HepG2 (cell line): ENCODE results near the gene SMG7. TPM values are rescaled to one million over a fixed set of nuclear protein-coding genes. Genes with fewer than 3 reads are reported as not detected.

ENCODE experiments used
- ATAC-seq: fragments of 200-7000 bp; cut with Tn5 transposase; 3 replicates; pipeline ENCODE4 v1.9.1; 2020; ENCODE audit warnings: mild to moderate bottlenecking, moderate library complexity
- BruUV-seq: library from RNA; stranded (reverse); fragments of 400-500 nt; replicated peaks from 2 replicates; lab custom pipeline; 2021; lab: Mats Ljungman, UMichigan
- CTCF ChIA-PET: fragments of 300-600 bp; formaldehyde crosslinking; extraction: SDS; loops from one replicate; lab custom pipeline; 2021; ENCODE audit warnings: low total read pairs, inconsistent platforms, low intra/inter-chr PET ratio; lab: Yijun Ruan, JAX
- POLR2A ChIA-PET: fragments of 350-600 bp; sonication (Branson Sonifier 250); formaldehyde crosslinking; loops from one replicate; lab custom pipeline; 2020; ENCODE audit warnings: antibody characterized with exemption, inconsistent platforms; lab: Yijun Ruan, JAX
- DNase-seq: peaks from one replicate; pipeline ENCODE4 v3.0.0-alpha.2; 2015; ENCODE audit warnings: low spot score
- FAIRE-seq: peaks from 3 replicates; lab custom pipeline; 2011; peaks lifted over from hg19 to GRCh38; lab: Jason Lieb, UNC
- H2AFZ ChIP-seq: one replicate; pipeline ENCODE4 v1.6.1; 2011; ENCODE audit warnings: low read length, inconsistent platforms
- H3K27ac ChIP-seq: fragments of 300-600 bp; 3 replicates; pipeline ENCODE4 v1.8.0; 2011; ENCODE audit warnings: mixed run types, mild to moderate bottlenecking, mixed read lengths, low read length, inconsistent platforms; ENCODE audit not compliant: insufficient read depth; ENCODE audit errors: extremely low read length
- H3K27me3 ChIP-seq, 2 experiments: fragments of 200-600 bp in 1 of 2; 2 replicates in 1 of 2; 3 replicates in 1 of 2; pipeline versions ENCODE4 v1.6.0 to v1.8.0; 2011; ENCODE audit warnings: low read length in 2 of 2, mild to moderate bottlenecking in 2 of 2, moderate library complexity in 2 of 2, inconsistent platforms in 1 of 2; ENCODE audit not compliant: insufficient read depth in 2 of 2, control insufficient read depth in 1 of 2
- H3K36me3 ChIP-seq, 2 experiments: fragments of 200-600 bp in 1 of 2; replicated peaks in 1 of 2; 2 replicates in 1 of 2; 3 replicates in 1 of 2; pipeline versions ENCODE4 v1.5.1 to v1.8.0; 2011; ENCODE audit warnings: low read length in 2 of 2, inconsistent platforms in 1 of 2; ENCODE audit not compliant: insufficient read depth in 2 of 2, control insufficient read depth in 1 of 2
- H3K4me1 ChIP-seq: 2 replicates; pipeline ENCODE4 v1.5.1; 2012; ENCODE audit warnings: low read length, inconsistent platforms; ENCODE audit not compliant: insufficient read depth
- H3K4me2 ChIP-seq: 2 replicates; pipeline ENCODE4 v1.6.0; 2011; ENCODE audit warnings: low read depth, low read length, inconsistent platforms
- H3K4me3 ChIP-seq, 3 experiments: fragments of 200-600 bp in 1 of 3; sonication (generic), shearing (Covaris generic) in 1 of 3; replicated peaks in 1 of 3; 2 replicates each; pipeline ENCODE4 v1.5.1; 2011 to 2016; ENCODE audit warnings: low read length in 3 of 3, inconsistent platforms in 2 of 3, low read depth in 2 of 3, mild to moderate bottlenecking in 2 of 3, control low read depth in 1 of 3, mixed read lengths in 1 of 3; ENCODE audit not compliant: insufficient read depth in 1 of 3
- H3K79me2 ChIP-seq: one replicate; pipeline ENCODE4 v1.6.1; 2011; ENCODE audit warnings: low read length, inconsistent platforms; ENCODE audit not compliant: insufficient read depth
- H3K9ac ChIP-seq: 2 replicates; pipeline ENCODE4 v1.6.0; 2011; ENCODE audit warnings: mild to moderate bottlenecking, low read depth, low read length, inconsistent platforms; ENCODE audit not compliant: insufficient read depth
- H3K9me3 ChIP-seq: 2 replicates; pipeline ENCODE4 v1.5.1; 2012; ENCODE audit warnings: mild to moderate bottlenecking, low read length
- H4K20me1 ChIP-seq: 2 replicates; pipeline ENCODE4 v1.6.0; 2011; ENCODE audit warnings: inconsistent platforms, mild to moderate bottlenecking, low read length, moderate library complexity; ENCODE audit not compliant: insufficient read depth
- ADNP ChIP-seq: sonication (generic); formaldehyde crosslinking; IDR thresholded peaks from 2 replicates; pipeline ENCODE4 v1.4.0; 2020; ENCODE audit warnings: missing genetic modification reagents
- CEBPB ChIP-seq: IDR thresholded peaks from 2 replicates; pipeline ENCODE4 v1.6.1; 2011; ENCODE audit warnings: low read depth, low read length, improper control_type of control experiment, borderline replicate concordance
- CHD2 ChIP-seq: IDR thresholded peaks from 2 replicates; pipeline ENCODE4 v1.6.1; 2011; ENCODE audit warnings: low read depth, low read length, improper control_type of control experiment
- FOXP1 ChIP-seq, 2 experiments: fragments of 450-650 bp in 1 of 2; IDR thresholded peaks; 2 replicates each; pipeline ENCODE4 v1.6.1; 2017 to 2018; ENCODE audit warnings: antibody characterized with exemption in 1 of 2
- MTA3 ChIP-seq: sonication (generic); formaldehyde crosslinking; IDR thresholded peaks from 2 replicates; pipeline ENCODE4 v1.4.0; 2020; ENCODE audit warnings: missing genetic modification reagents
- RELA ChIP-seq: sonication (generic); formaldehyde crosslinking; IDR thresholded peaks from 2 replicates; pipeline ENCODE4 v1.4.0; 2020; ENCODE audit warnings: missing genetic modification reagents
- SETDB1 ChIP-seq: sonication (generic); formaldehyde crosslinking; IDR thresholded peaks from 2 replicates; pipeline ENCODE4 v1.5.1; 2020; ENCODE audit warnings: missing genetic modification reagents, mild to moderate bottlenecking, borderline replicate concordance
- SIX1 ChIP-seq: sonication (generic); formaldehyde crosslinking; IDR thresholded peaks from 2 replicates; pipeline ENCODE4 v1.4.0; 2020; ENCODE audit warnings: missing genetic modification reagents, borderline replicate concordance
- SSRP1 ChIP-seq: IDR thresholded peaks from 2 replicates; pipeline ENCODE4 v1.6.1; 2016; ENCODE audit warnings: control low read depth
- ZFX ChIP-seq: sonication (generic); formaldehyde crosslinking; IDR thresholded peaks from 2 replicates; pipeline ENCODE4 v1.4.0; 2020; ENCODE audit warnings: mild to moderate bottlenecking, low read depth, missing genetic modification reagents, moderate library complexity
- ZNF441 ChIP-seq: sonication (generic); formaldehyde crosslinking; IDR thresholded peaks from 2 replicates; pipeline ENCODE4 v1.7.0; 2021; ENCODE audit warnings: missing genetic modification reagents, borderline replicate concordance
- ZNF644 ChIP-seq: IDR thresholded peaks from 2 replicates; pipeline ENCODE4 v1.6.1; 2016; ENCODE audit warnings: low read depth
- ZNF768 ChIP-seq: sonication (generic); formaldehyde crosslinking; IDR thresholded peaks from 2 replicates; pipeline ENCODE4 v1.4.0; 2020; ENCODE audit warnings: missing genetic modification reagents
- ZNF891 ChIP-seq: sonication (generic); formaldehyde crosslinking; IDR thresholded peaks from 2 replicates; pipeline ENCODE4 v1.5.0; 2020; ENCODE audit warnings: mild to moderate bottlenecking, missing genetic modification reagents
- WGBS: methylation state at CpG from one replicate; pipeline ENCODE4 v1.1.6; 2017; ENCODE audit warnings: low lambda C conversion rate; 5-methylcytosine and 5-hydroxymethylcytosine counted together
- in situ Hi-C: cut with HindIII; loops from 2 replicates; pipeline ENCODE4 v1.10.0; 2017; ENCODE audit warnings: low pct_unique_long_range_greater_than_20kb; ENCODE audit not compliant: extremely low pct_ligation_motif_present
- intact Hi-C: fragments of 100-400 bp; cut with micrococcal nuclease; formaldehyde crosslinking; loops from one replicate; pipeline ENCODE4 v1.10.0; 2022; ENCODE audit not compliant: unreplicated experiment
- polyA plus RNA-seq, 8 experiments: library from polyadenylated mRNA; depleted of rRNA in 3 of 8; stranded (reverse) in 7 of 8; unstranded in 1 of 8; fragments of >200 nt; fragmentation: Illumina TruSeq in 4 of 8; extraction: Trizol in 4 of 8; gene quantifications; 2 replicates each; pipeline versions ENCODE4 v1.2.1 to v1.2.3, GENCODE V29; 2011 to 2016; ENCODE audit warnings: low read depth in 4 of 8, missing spikeins in 1 of 8, mixed read lengths in 1 of 8; ENCODE audit not compliant: insufficient read depth in 1 of 8
- total RNA-seq, 5 experiments: library from RNA; depleted of rRNA; stranded (reverse); fragments of >200 nt; fragmentation: Illumina TruSeq; extraction: Trizol; gene quantifications; 2 replicates each; pipeline ENCODE4 v1.2.3, GENCODE V29; 2016; ENCODE audit warnings: low read depth in 1 of 5
- TF ChIP-seq, protein P1 (sequence below): sonication (generic); formaldehyde crosslinking; IDR thresholded peaks from 2 replicates; pipeline ENCODE4 v1.5.0; 2020; ENCODE audit warnings: missing genetic modification reagents
- TF ChIP-seq, protein P2 (sequence below): IDR thresholded peaks from 2 replicates; pipeline ENCODE4 v1.6.1; 2018; ENCODE audit warnings: missing genetic modification reagents
- TF ChIP-seq, protein P3 (sequence below): sonication (generic); formaldehyde crosslinking; IDR thresholded peaks from 2 replicates; pipeline ENCODE4 v1.8.0; 2023; ENCODE audit warnings: mild to moderate bottlenecking, missing genetic modification reagents

Gene SMG7
- total and polyA plus RNA-seq, 2 of the 13 experiments (the other 11 are each of a cell fraction or from before 2014, with no cell fraction given) = 14.9 to 27.9 TPM

DNA sequence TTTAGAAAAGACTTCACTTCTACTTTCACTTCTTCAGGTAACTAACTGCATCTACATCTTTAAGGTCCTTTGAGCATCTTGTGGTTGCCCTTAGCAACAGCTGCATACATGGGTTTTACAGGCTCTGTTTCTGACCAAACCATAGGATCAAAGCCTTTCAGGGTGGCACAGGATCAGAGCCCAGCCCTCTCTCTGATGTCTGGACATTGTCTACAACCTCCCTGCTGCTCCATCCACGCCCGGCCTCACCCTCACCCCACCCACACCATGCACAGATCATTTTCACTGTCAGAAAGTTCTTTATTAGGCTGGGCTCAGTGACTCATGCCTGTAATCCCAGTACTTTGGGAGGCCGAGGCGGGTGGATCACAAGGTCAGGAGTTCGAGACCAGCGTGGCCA lies 112.7 kb downstream of the SMG7 start:
- POLR2A ChIA-PET = no interaction called here
- 28% methylated on average over 6 of the region's 6 CpGs for WGBS
- ATAC-seq (no peak), DNase-seq (no peak)
- no peaks in the 10 kb centered on the region for H3K9me3 ChIP-seq
- peaks cover 0 to 1% of the 10 kb centered on the region in 2 experiments; a peak in 1 of 5 replicates for H3K27me3 ChIP-seq
- H3K36me3 ChIP-seq = no peaks in the 10 kb centered on the region
- intact Hi-C loops (no loop called here), in situ Hi-C loops (no loop called here)
- no TSS peak for BruUV-seq
- no peak overlapping the region for H2AFZ ChIP-seq
- H3K4me2 ChIP-seq = no peak overlapping the region
- H3K79me2 ChIP-seq = no peaks in the 10 kb centered on the region
- CTCF ChIA-PET = no interaction called here
- TF ChIP-seq RELA (CRISPR knock-in tag) = no peak
- no peak for TF ChIP-seq CHD2
- TF ChIP-seq, all 625 proteins: peak for 0
- no peak overlapping the region for H3K27ac ChIP-seq
- peaks cover 5% of the 10 kb centered on the region; the same call in 1 of the 2 replicates for H3K4me1 ChIP-seq
- no peak overlapping the region for H3K9ac ChIP-seq
- FAIRE-seq = no peak
- no peaks in the 10 kb centered on the region for H4K20me1 ChIP-seq
- no peak overlapping the region for H3K4me3 ChIP-seq

DNA sequence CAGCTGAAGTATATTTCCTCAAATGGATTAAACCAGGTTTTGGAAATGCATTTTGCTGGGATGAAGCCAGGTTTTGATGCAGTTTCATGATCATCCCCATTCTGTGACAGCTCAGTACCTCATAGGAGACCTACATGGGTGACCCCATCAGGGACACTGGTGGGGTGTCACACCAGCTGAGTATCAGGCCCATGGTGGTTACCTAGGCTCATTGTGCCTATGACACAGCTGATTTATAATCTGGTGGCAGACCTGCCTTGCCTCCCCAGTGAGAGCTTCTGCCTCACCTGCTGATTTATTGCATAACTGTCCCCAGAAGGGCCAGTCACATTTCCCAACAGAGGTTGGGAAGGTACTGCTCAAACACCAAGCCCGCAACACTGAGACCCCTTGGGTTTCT lies 114.2 kb downstream of the SMG7 start:
- BruUV-seq = no TSS peak
- no peak for FAIRE-seq
- Histone ChIP-seq H3K4me1 (peaks cover 5% of the 10 kb centered on the region; the same call in 1 of the 2 replicates), H3K4me2 (no peak overlapping the region), H3K9ac (no peak overlapping the region), H3K36me3 (no peaks in the 10 kb centered on the region), H3K27ac (no peak overlapping the region), H3K79me2 (no peaks in the 10 kb centered on the region), H4K20me1 (no peaks in the 10 kb centered on the region), H3K9me3 (no peaks in the 10 kb centered on the region), H3K27me3 (peaks cover 0 to 1% of the 10 kb centered on the region in 2 experiments; a peak in 1 of 5 replicates), H3K4me3 (no peak overlapping the region), H2AFZ (no peak overlapping the region)
- ChIA-PET CTCF (no interaction called here), POLR2A (no interaction called here)
- 83% methylated on average over 1 of the region's 1 CpG for WGBS
- no peak for DNase-seq
- in situ Hi-C loops (no loop called here), intact Hi-C loops (no loop called here)
- no peak for ATAC-seq
- TF ChIP-seq, protein P1, sequence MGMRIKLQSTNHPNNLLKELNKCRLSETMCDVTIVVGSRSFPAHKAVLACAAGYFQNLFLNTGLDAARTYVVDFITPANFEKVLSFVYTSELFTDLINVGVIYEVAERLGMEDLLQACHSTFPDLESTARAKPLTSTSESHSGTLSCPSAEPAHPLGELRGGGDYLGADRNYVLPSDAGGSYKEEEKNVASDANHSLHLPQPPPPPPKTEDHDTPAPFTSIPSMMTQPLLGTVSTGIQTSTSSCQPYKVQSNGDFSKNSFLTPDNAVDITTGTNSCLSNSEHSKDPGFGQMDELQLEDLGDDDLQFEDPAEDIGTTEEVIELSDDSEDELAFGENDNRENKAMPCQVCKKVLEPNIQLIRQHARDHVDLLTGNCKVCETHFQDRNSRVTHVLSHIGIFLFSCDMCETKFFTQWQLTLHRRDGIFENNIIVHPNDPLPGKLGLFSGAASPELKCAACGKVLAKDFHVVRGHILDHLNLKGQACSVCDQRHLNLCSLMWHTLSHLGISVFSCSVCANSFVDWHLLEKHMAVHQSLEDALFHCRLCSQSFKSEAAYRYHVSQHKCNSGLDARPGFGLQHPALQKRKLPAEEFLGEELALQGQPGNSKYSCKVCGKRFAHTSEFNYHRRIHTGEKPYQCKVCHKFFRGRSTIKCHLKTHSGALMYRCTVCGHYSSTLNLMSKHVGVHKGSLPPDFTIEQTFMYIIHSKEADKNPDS (CRISPR knock-in tag) = no peak
- TF ChIP-seq MTA3 (CRISPR knock-in tag) (no peak), ZNF441 (CRISPR knock-in tag) (no peak), SSRP1 (CRISPR knock-in tag) (no peak), SETDB1 (CRISPR knock-in tag) (no peak), ZNF644 (CRISPR knock-in tag) (no peak), ZNF768 (CRISPR knock-in tag) (no peak), ZNF891 (CRISPR knock-in tag) (no peak), ADNP (CRISPR knock-in tag) (no peak), ZFX (CRISPR knock-in tag) (no peak), SIX1 (CRISPR knock-in tag) (no peak), CEBPB (no peak), FOXP1 (IDR thresholded peaks at IDR 0.05) (no peak), FOXP1 (CRISPR knock-in tag; IDR thresholded peaks at IDR 0.05) (no peak)
- TF ChIP-seq, protein P2, sequence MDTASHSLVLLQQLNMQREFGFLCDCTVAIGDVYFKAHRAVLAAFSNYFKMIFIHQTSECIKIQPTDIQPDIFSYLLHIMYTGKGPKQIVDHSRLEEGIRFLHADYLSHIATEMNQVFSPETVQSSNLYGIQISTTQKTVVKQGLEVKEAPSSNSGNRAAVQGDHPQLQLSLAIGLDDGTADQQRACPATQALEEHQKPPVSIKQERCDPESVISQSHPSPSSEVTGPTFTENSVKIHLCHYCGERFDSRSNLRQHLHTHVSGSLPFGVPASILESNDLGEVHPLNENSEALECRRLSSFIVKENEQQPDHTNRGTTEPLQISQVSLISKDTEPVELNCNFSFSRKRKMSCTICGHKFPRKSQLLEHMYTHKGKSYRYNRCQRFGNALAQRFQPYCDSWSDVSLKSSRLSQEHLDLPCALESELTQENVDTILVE (CRISPR knock-in tag) = no peak
- TF ChIP-seq, protein P3, sequence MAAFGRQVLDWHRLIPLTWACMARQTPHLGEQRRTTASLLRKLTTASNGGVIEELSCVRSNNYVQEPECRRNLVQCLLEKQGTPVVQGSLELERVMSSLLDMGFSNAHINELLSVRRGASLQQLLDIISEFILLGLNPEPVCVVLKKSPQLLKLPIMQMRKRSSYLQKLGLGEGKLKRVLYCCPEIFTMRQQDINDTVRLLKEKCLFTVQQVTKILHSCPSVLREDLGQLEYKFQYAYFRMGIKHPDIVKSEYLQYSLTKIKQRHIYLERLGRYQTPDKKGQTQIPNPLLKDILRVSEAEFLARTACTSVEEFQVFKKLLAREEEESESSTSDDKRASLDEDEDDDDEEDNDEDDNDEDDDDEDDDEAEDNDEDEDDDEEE (CRISPR knock-in tag) = no peak
